8988T (cell line): Measurements from ENCODE around the gene LIPE.

Experiments
- DNase-seq: peaks from one replicate; pipeline ENCODE4 v3.0.0; 2011

Gene LIPE

DNA sequence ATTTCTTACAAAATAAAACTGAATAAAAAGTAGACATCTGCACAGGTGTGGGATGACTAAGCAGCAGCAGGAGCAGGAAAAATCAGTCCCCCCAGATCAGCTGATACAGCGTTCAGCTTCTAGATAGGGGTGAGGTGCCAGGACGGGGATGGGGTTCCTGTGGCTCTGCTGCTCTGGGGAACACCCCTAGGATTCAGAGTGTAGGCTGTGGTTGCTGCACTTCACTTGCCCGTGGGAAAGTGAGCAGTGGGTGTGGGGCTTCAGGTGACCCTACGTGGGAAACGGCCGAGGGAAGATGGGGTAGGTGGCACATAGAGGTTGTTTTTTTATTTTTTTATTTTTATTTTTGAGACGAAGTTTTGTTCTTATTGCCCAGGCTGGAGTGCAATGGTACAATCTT is 18.8 kb upstream of the LIPE start:
- no peak for DNase-seq

- no peak for DNase-seq
Measured at GRCh38 chr19:42443944-42444398, 16.8 kb upstream of the LIPE start.

- no peak for DNase-seq
Measured at GRCh38 chr19:42442833-42443232, 15.6 kb upstream of the LIPE start, which contains the start of gene CXCL17. Gene CXCL17 (minus strand): TSS chr19:42442946. CDS start chr19:42442832, 114 bp downstream.

DNA sequence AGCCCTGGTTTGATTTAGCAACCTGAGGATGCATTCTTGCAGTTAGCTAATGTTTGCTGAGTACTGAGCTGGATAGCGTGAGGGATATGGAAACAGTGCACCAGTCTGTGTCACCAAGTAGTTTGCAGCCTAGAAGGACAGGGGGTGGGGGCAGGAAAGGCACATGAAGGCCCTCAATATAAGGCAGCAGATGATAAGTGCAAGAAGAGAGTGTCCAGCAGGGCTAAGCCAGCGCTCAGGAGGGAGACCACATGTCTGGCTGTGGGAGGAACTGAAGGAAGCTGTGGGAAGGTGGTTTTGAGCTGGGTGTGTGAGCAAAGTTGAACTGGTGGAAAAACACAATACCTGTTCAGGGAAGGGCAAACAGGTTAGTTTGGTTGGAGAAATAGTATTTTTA is 13.9 kb upstream of the LIPE start:
- DNase-seq: no peak

DNA sequence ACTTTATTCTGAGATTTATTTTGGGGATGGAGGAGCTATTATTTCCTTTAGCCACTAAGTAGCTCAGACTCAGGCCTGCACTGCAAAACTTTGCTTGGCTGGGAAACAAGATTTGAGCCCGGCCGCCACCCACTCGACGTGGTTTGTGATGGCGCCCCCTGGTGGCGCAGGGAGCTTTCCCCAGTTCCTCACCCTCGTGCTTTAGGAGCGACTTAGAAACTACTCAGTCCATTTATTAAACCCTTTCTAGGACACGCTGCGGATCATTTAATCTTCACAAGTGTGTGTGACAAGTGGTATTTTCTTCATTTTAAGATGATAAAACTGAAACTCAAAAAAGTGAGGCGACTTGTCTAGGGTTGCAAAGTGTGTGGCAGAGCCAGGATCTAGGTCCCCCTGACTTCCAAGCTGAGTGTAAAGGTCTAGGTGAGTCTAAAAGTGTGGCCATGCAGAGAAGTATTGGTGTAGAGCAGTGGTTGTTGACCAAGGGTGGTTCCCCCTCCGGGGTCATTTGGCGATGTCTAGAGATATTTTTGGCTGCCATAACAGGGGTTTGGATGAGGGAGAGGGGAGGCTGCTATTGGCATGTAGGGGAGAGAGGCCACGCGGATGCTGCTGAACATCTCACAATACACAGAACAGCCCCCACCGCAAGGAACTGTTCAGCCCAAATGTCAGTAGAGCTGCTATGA is 13.3 kb upstream of the LIPE start:
- DNase-seq: no peak

GRCh38 chr19:42436006-42436405 is 8.8 kb upstream of the LIPE start:
- DNase-seq: no peak

DNA sequence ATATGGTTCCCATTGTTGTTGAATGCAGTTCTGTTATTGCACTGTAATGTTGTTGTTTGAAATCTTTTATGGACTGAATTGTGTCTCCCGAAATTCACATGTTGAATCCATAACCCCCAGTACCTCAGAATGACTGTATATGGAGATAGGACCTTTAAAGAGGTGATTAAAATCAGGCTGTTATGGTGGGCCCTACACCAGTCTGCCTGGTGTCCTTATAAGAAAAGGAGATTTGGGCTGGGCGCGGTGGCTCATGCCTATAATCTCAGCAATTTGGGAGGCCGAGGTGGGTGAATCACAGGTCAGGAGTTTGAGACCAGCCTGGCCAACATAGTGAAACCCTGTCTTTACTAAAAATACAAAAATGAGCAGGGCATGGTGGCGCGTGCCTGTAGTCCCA is 8.1 kb upstream of the LIPE start:
- DNase-seq: no peak

DNA sequence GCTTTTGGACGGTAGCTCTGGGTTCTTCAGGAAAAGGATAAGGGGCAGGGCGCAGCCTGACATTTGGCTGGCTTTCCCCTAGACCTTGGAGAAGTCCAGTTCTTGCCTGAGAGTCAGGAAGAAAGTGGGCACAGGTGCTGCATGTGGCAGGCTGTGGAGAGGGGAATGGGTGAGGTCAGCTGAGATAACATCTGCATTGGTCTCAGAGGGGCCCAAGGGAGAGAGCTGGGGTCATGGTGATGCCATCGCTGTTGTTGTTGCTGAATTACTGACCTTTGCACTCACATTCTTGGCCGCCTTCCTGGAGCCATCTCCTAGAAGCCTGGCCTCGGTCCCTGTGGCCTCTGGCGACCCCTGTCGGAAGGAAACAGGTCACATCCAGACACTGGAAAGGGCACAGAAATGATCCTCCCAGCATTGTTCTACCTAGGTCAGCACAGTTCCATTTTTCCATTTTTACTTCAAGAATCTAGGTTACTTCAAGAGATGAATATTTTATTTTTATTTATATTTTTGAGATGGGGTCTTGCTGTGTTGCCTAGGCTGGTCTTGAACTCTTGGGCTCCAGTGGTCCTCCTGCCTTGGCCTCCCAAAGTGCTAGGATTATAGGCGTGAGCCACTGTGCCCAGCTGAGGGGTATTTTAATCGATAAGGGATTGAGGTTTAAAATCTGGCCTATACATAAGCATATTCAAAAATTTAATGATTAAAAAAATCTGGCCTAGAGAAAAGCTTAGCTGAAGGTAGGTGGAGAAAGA is 6.5 kb upstream of the LIPE start:
- no peak for DNase-seq

- DNase-seq: no peak
Measured at GRCh38 chr19:42431486-42431885, 4.3 kb upstream of the LIPE start.

DNA sequence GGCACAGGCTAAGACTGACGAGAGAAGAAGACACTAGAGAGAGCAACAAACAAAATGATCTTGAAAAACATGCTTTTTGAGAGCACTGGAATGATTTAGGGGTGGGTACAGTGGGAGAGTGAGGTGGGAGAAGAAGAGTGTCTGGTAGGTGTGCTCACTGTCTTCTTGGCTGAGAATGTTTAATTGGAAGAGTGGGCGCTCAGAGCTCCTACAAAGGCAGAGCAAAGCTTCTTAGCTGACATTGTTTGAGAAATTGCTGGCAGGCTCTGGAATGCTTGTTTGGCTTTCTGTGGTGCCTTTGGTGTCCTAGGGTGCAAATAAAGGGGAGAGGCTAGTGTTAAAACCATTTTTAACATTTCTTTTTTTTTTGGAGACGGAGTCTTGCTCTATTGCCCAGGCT is 1.5 kb upstream of the LIPE start:
- DNase-seq: no peak

DNA sequence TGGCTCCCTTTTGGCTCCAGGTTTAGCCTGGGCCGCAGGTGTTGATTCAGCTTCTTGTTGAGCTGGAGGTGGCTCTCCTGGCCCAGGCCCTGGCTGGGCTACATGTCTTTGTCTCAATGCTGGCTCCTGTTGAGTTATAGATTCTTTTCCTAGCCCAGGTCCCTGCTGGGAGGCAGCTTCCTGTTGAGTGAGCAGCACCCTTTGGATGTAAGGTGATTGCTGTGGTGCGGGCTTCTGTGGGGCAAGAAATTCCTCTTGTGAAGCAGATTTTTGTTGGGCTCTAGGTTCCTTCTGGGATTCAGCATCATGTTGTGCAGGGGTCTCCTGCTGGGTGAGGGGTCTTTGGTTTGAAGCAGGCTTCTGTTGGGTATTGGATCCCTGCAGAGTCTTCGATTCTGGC is 545 bp downstream of the LIPE start:
- no peak for DNase-seq

- DNase-seq: no peak
Measured at GRCh38 chr19:42424712-42425131, 2.5 kb downstream of the LIPE start.

- no peak for DNase-seq
Measured at GRCh38 chr19:42424345-42424707, 2.9 kb downstream of the LIPE start.

DNA sequence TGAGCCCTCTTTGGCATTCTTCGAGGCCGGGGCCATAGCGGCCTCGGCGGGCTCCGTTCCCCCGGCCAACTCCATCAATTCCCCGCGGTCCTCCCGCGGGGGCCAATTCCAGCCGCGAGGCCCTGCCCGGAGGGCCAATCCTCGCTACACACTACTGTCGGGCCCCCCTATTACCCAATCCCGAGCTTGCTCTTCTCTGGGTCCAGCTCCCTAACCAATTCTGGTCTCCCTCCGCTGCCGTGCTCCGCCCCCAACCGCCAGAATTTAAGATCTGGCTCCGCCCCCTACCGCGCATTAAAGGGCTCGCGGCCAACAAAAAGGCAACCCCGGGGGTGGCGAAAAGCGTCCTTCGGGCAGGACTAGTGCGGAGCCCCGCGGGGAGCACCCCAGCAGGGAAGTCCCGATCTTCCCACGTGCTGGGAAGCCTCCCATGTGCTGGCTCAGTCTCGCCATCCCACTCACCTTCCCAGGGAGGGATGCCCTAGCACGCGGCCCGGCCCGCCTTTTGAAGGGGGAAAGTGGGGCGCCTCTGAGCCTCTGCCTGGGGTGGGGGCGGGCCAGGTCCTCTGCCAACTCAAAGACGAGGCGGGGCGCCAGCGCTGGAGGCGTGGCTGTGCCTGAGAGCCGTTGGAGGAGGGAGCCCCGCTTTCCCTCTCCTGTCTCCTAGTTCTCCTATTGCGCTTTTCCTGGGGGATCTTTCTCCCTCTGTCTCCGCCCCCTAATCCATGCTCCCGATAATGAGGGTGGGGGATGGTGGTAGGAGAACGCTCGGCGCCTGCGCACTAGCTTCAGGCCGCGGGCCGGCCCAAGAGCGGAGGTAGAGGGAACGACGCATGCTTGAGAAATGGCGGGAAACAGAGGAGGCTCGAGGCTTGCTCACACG is 3.5 kb downstream of the LIPE start:
- peak; percentile 70 for DNase-seq

GRCh38 chr19:42422901-42423461 is 4.2 kb downstream of the LIPE start:
- DNase-seq: no peak

DNA sequence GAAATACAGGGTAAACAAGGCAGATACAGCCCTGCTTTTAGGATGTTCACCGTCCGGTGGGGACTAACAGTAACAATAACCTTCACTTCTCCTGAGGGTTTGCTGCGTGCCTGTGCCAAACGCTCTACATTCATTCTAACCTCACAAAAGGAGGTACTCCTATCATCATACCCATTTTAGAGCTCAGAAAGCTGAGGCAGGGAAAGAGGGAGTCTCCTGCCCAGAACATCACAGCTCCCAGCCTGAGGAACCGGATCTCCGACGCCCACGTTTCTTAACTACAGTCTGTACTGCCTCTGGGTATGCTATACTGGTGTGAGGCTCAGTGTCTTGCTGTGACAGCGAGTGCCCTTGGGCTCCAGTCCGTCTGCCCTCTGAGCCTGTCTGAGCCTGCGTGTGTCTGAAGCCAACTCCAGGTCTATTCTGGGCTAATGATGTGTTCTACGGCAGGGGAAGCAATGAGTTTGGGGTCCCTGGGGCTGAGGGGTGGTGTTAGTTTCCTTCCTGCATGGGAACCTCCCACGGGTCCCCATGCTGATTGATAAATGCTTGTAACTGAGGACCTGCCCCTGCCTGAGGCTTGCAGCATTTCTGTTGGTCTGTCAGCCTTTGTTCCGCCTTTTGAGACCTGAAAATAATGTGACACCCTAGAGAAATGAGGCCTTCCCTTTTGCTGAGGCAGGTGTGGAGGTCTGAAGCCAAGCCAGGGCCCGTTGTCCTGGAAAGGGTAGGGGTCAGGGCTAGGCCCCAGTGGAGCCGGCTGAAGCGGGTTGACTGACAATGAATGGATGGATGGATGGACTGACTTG is 4.9 kb downstream of the LIPE start:
- DNase-seq: no peak

- no peak for DNase-seq
Measured at GRCh38 chr19:42421591-42422031, 5.6 kb downstream of the LIPE start.

GRCh38 chr19:42421101-42421500 is 6.1 kb downstream of the LIPE start:
- no peak for DNase-seq

- peak; percentile 87 for DNase-seq
Measured at GRCh38 chr19:42420055-42420544, 7.1 kb downstream of the LIPE start.

DNA sequence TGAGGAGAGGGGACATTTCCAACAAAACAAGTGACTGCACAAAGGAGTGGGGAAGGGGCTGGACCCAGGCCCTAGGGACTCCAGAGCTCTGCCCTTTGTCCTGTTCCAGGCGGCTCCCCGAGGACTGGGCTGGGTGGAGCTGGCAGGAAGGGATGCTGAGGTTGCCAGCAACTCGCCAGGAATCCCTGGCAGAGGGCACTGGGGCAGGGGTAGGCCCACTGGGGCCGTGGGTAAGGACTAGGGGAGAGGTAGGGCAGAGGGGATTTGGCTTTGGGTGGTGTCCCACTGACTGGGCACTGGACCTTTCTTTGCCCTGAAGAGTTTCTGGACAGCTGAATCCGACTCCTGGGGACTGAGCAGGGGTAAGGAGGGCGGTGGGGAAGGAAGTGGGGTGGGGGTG is 7.9 kb downstream of the LIPE start:
- DNase-seq: no peak

- DNase-seq: no peak
Measured at GRCh38 chr19:42412661-42413076, 14.5 kb downstream of the LIPE start.

- DNase-seq: no peak
Measured at GRCh38 chr19:42412227-42412626, 15.0 kb downstream of the LIPE start.
